BE2C (cell line): ENCODE results near the gene SLC27A2.

Experiments
- DNase-seq: peaks from one replicate; pipeline ENCODE4 v3.0.0-alpha.2; 2020
- H3K27me3 ChIP-seq: fragments of 250-450 bp; sonication (Bioruptor Pico); 2 replicates; pipeline ENCODE4 v1.5.1; 2020; ENCODE audit warnings: mild to moderate bottlenecking
- H3K36me3 ChIP-seq: fragments of 250-450 bp; sonication (Bioruptor Pico); 2 replicates; pipeline ENCODE4 v1.5.1; 2020; ENCODE audit warnings: mild to moderate bottlenecking
- H3K4me1 ChIP-seq: fragments of 250-450 bp; sonication (Bioruptor Pico); 2 replicates; pipeline ENCODE4 v1.5.1; 2020
- H3K4me3 ChIP-seq: 2 replicates; pipeline ENCODE4 v1.5.1; 2011; ENCODE audit warnings: low read depth, low read length
- H3K9me3 ChIP-seq: fragments of 250-450 bp; sonication (Bioruptor Pico); 2 replicates; pipeline ENCODE4 v1.5.1; 2020
- CTCF ChIP-seq: IDR thresholded peaks from 2 replicates; pipeline ENCODE4 v1.5.1; 2012; ENCODE audit warnings: mild to moderate bottlenecking, low read depth, low read length

The SLC27A2 gene

GRCh38 chr15:50248994-50249582 lies 67.1 kb downstream of the SLC27A2 start:
- Histone ChIP-seq H3K4me3 (no peak overlapping the region), H3K9me3 (no peaks in the 10 kb centered on the region), H3K27me3 (no peaks in the 10 kb centered on the region), H3K4me1 (no peaks in the 10 kb centered on the region), H3K36me3 (no peaks in the 10 kb centered on the region)
- no peak for TF ChIP-seq CTCF
- no peak for DNase-seq

GRCh38 chr15:50249704-50250103 lies 67.7 kb downstream of the SLC27A2 start:
- no peaks in the 10 kb centered on the region for H3K27me3 ChIP-seq
- no peaks in the 10 kb centered on the region for H3K4me1 ChIP-seq
- no peaks in the 10 kb centered on the region for H3K9me3 ChIP-seq
- TF ChIP-seq CTCF = no peak
- no peak overlapping the region for H3K4me3 ChIP-seq
- H3K36me3 ChIP-seq = no peaks in the 10 kb centered on the region
- DNase-seq = no peak

DNA sequence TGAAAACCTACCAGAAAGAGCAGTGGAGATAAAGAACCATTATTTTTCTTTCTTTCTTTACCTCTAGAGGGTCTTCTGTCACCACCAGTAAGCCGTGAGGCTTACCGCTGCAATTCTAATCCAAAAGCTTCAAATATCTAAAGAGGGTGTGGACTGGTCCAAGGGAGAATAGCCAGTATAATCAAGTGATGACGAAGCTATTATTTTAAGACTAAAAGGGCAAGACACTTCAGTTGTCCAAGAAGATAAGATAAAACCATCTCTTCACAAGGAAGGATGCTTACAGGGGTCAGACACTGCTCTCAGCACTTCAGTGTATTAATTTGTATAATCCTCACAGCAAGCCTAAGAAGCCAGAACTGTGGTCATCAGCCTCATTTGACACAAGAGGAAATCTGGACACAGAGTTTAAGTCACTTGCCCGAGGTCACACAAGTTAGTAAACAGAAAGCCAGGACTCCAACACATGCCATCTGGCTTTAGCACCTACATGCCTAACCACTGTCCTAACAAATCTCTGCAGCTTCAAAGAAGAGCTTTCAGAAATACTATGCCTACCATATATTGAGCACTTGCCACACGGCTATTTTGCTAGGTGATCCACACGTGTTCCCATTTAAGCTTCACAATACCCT lies 68.9 kb downstream of the SLC27A2 start:
- H3K27me3 ChIP-seq = no peaks in the 10 kb centered on the region
- H3K4me1 ChIP-seq = no peaks in the 10 kb centered on the region
- no peak for TF ChIP-seq CTCF
- no peak overlapping the region for H3K4me3 ChIP-seq
- no peaks in the 10 kb centered on the region for H3K36me3 ChIP-seq
- DNase-seq = no peak
- no peaks in the 10 kb centered on the region for H3K9me3 ChIP-seq

DNA sequence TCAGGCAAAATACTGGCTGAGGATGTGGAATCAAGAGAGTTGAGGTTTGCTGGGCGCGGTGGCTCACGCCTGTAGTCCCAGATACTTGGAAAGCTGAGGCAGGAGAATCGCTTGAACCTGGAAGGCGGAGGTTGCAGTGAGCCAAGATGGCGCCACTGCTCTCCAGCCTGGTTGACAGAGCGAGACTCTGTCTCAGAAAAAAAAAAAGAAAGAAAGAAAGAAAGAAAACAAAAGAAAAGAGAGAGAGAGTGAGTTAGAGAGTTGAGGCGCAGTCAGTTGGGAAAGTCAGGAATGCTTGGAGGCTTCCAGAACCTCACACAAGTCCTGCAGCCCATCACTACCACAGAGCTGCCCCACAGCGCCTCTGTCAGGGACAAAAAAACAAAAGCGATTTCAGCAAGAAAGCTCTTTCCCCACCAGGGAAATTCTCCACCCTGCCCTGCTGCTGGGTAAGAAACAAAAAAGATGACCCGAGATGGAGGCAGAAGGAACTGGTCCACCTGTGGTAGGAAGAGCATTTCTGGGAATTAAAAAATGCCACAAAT lies 69.7 kb downstream of the SLC27A2 start:
- no peak for DNase-seq
- no peaks in the 10 kb centered on the region for H3K27me3 ChIP-seq
- no peaks in the 10 kb centered on the region for H3K36me3 ChIP-seq
- no peaks in the 10 kb centered on the region for H3K9me3 ChIP-seq
- H3K4me1 ChIP-seq = no peaks in the 10 kb centered on the region
- TF ChIP-seq CTCF = no peak
- H3K4me3 ChIP-seq = no peak overlapping the region

DNA sequence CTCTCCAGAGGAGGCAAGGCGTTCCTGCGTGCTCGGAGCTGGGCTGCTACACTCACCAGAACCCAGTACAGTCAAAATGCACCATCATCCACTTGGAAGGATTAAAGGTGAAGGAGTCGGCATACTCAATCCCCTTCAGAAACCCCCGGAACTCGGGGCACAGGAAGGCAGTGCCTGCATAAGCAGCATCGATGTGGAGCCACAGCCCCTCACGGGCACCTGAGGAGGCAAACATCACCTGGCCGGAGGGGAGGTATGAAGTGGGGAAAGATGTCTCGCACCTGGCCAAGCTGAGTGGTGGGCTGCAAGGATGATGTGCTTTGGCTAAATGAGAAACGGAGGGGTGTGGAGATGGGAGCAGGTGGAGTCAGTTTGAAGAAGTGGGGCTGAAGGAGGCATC lies 70.6 kb downstream of the SLC27A2 start:
- no peak for TF ChIP-seq CTCF
- Histone ChIP-seq H3K4me3 (no peak overlapping the region), H3K4me1 (no peaks in the 10 kb centered on the region), H3K9me3 (no peaks in the 10 kb centered on the region), H3K36me3 (no peaks in the 10 kb centered on the region), H3K27me3 (no peaks in the 10 kb centered on the region)
- DNase-seq = no peak
